B cell (primary cell): Measurements from ENCODE around the gene RABL2B. TPM values are rescaled to one million over a fixed set of nuclear protein-coding genes. Genes with fewer than 3 reads are reported as not detected.

Experiments
- ATAC-seq: fragments of 200-7000 bp; cut with Tn5 transposase; one replicate; pipeline ENCODE4 v1.10.0; 2021; ENCODE audit warnings: low read depth, mild to moderate bottlenecking, moderate number of reproducible peaks, moderate library complexity
- CTCF ChIA-PET: fragments of 350-600 bp; sonication (Branson Sonifier 250); formaldehyde crosslinking; loops from one replicate; lab custom pipeline; 2021; ENCODE audit warnings: antibody characterized with exemption, inconsistent platforms; lab: Charles Lee
- POLR2A ChIA-PET: fragments of 350-600 bp; sonication (Branson Sonifier 250); formaldehyde crosslinking; loops from one replicate; lab custom pipeline; 2021; ENCODE audit warnings: antibody characterized with exemption; lab: Charles Lee
- DNase-seq: peaks from one replicate; pipeline ENCODE4 v3.0.0; 2013
- H2AFZ ChIP-seq: 2 replicates; pipeline ENCODE4 v1.6.1; 2012; ENCODE audit warnings: mild to moderate bottlenecking, low read depth, low read length; ENCODE audit not compliant: insufficient read depth, poor library complexity, severe bottlenecking
- H3K27ac ChIP-seq, 2 donors: 1 replicate in 1 of 2; 2 replicates in 1 of 2; pipeline ENCODE4 v1.5.1; 2012 to 2013; ENCODE audit warnings: low read length in 2 of 2, mild to moderate bottlenecking in 2 of 2, moderate library complexity in 1 of 2
- H3K27me3 ChIP-seq, 4 experiments: fragments of 200-600 bp in 1 of 4; sonication (generic) in 1 of 4; replicated peaks in 1 of 4; 1 replicate in 2 of 4; 2 replicates in 2 of 4; pipeline versions ENCODE4 v1.6.1 to v1.7.0; 2013 to 2016; ENCODE audit warnings: low read length in 3 of 4, mild to moderate bottlenecking in 2 of 4, mixed read lengths in 1 of 4, moderate library complexity in 1 of 4; ENCODE audit not compliant: insufficient read depth in 4 of 4, control insufficient read depth in 3 of 4; ENCODE audit errors: control extremely low read depth in 1 of 4
- H3K36me3 ChIP-seq, 2 experiments: replicated peaks in 1 of 2; 1 replicate in 1 of 2; 2 replicates in 1 of 2; pipeline versions ENCODE4 v1.6.1 to v1.7.1; 2013; ENCODE audit warnings: low read length in 1 of 2; ENCODE audit not compliant: insufficient read depth in 2 of 2, control insufficient read depth in 1 of 2; ENCODE audit errors: control extremely low read depth in 1 of 2, extremely low read depth in 1 of 2
- H3K4me1 ChIP-seq, 2 donors: fragments of 200-600 bp in 1 of 2; sonication (generic) in 1 of 2; 1 replicate in 1 of 2; 2 replicates in 1 of 2; pipeline versions ENCODE4 v1.5.1 to v1.6.1; 2013 to 2017; ENCODE audit warnings: low read length in 2 of 2; ENCODE audit not compliant: control insufficient read depth in 2 of 2, insufficient read depth in 2 of 2
- H3K4me2 ChIP-seq: replicated peaks from 2 replicates; pipeline ENCODE3; 2012; ENCODE audit warnings: mild to moderate bottlenecking, low read depth, low read length; ENCODE audit not compliant: poor library complexity, severe bottlenecking
- H3K4me3 ChIP-seq, 5 experiments: fragments of 200-600 bp in 1 of 5; sonication (generic) in 1 of 5; 1 replicate in 3 of 5; 2 replicates in 2 of 5; pipeline versions ENCODE4 v1.5.1 to v1.7.0; 2011 to 2016; ENCODE audit warnings: low read length in 4 of 5, mild to moderate bottlenecking in 4 of 5, low read depth in 2 of 5, control low read depth in 1 of 5, moderate library complexity in 1 of 5; ENCODE audit not compliant: insufficient read depth in 1 of 5; ENCODE audit errors: control extremely low read depth in 1 of 5, extremely low read depth in 1 of 5
- H3K79me2 ChIP-seq: fragments of 200-600 bp; sonication (generic); one replicate; pipeline ENCODE4 v1.6.0; 2016; ENCODE audit warnings: low read length; ENCODE audit not compliant: control insufficient read depth, insufficient read depth
- H3K9ac ChIP-seq: fragments of 200-600 bp; sonication (generic); 2 replicates; pipeline ENCODE4 v1.6.1; 2017; ENCODE audit warnings: mild to moderate bottlenecking, low read length, moderate library complexity
- H3K9me3 ChIP-seq, 3 donors: one replicate each; pipeline versions ENCODE4 v1.6.1 to v1.7.1; 2013; ENCODE audit warnings: low read length in 2 of 3; ENCODE audit not compliant: control insufficient read depth in 2 of 3, insufficient read depth in 1 of 3; ENCODE audit errors: control extremely low read depth in 1 of 3
- H4K20me1 ChIP-seq: 2 replicates; pipeline ENCODE4 v1.6.0; 2012; ENCODE audit warnings: mild to moderate bottlenecking, low read length; ENCODE audit not compliant: insufficient read depth, control insufficient read depth, poor library complexity, severe bottlenecking
- H3K27ac Mint-ChIP-seq: one replicate; pipeline ENCODE4 v1.8.0; 2021; ENCODE audit warnings: mixed read lengths
- H3K27me3 Mint-ChIP-seq: one replicate; pipeline ENCODE4 v1.8.0; 2021; ENCODE audit warnings: mixed read lengths
- H3K4me1 Mint-ChIP-seq: one replicate; pipeline ENCODE4 v1.8.0; 2021; ENCODE audit warnings: mixed read lengths
- H3K4me3 Mint-ChIP-seq: one replicate; pipeline ENCODE4 v1.8.0; 2021; ENCODE audit warnings: mixed read lengths
- H3K9me3 Mint-ChIP-seq: one replicate; pipeline ENCODE4 v1.8.0; 2022; ENCODE audit warnings: mixed read lengths; ENCODE audit not compliant: insufficient read depth
- EZH2 ChIP-seq: IDR thresholded peaks from 2 replicates; pipeline ENCODE4 v1.6.1; 2012; ENCODE audit warnings: borderline replicate concordance, low read depth, mild to moderate bottlenecking, moderate library complexity, low read length; ENCODE audit not compliant: insufficient read depth, poor library complexity, severe bottlenecking
- WGBS: methylation state at CpG from one replicate; pipeline ENCODE4 v1.1.5; 2013; ENCODE audit warnings: missing lambda C conversion rate; ENCODE audit not compliant: insufficient coverage; 5-methylcytosine and 5-hydroxymethylcytosine counted together
- intact Hi-C: fragments of 100-400 bp; cut with micrococcal nuclease; formaldehyde crosslinking; loops from one replicate; pipeline ENCODE4 v1.10.0; 2022
- polyA plus RNA-seq: library from polyadenylated mRNA; depleted of rRNA; stranded (reverse); fragments of >200 nt; gene quantifications from 2 replicates; pipeline ENCODE4 v1.2.3, GENCODE V29; 2012
- total RNA-seq, 2 donors: library from RNA; stranded (reverse); fragments of 120-200 nt in 1 of 2; gene quantifications; 1 replicate in 1 of 2; 2 replicates in 1 of 2; pipeline versions ENCODE4 v1.2.3 to v1.2.4, GENCODE V29; 2013 to 2022
- TF ChIP-seq, protein P1 (sequence below): fragments of 200-600 bp; IDR thresholded peaks from one replicate; pipeline ENCODE4 v1.8.0; 2022; ENCODE audit warnings: antibody characterized with exemption, mild to moderate bottlenecking

Gene RABL2B
- total and polyA plus RNA-seq, 2 donors (not counting 1 experiment from before 2014, with no cell fraction given) = 93.1 to 99.0 TPM

DNA sequence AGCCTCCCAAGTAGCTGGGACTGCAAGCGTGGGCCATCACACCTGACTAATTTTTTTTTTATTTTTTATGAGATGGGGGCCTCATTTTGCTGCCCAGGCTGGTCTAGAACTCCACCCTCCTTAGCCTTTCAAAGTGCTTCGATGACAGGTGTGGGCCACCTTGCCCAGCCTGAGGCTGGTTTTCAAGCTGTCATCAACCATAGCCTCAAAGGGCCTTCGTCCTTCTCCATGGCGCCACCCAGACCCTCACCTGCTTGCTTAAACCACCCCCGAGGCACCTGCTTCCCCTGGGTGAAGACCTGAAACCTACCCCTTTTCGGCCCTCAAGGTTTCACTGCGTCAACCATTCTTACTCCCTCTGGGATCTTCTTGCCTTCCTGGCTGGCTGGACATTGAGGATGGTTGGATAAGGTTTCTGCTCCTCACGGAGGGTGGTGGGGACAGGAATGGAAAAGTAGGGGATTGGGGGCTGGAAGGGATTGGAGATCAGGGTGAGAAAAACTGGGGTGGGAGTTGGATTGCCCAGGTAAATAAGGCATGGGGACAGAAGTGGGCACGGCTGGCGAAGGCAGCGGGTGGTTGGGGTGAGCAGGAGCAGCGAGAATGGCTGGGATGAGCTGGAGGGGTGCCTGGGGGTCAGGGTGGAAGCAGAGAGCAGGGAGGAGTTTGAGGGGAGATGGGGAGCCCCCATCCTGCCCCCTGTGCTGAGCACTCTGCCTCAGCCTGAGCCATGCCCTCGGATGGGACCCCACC, 48.3 kb downstream of the RABL2B start:
- POLR2A ChIA-PET = no interaction called here
- no peaks in the 10 kb centered on the region for H3K9me3 Mint-ChIP-seq
- Histone ChIP-seq H3K4me2 (no peak overlapping the region), H2AFZ (no peak overlapping the region), H4K20me1 (no peaks in the 10 kb centered on the region), H3K9ac (no peak overlapping the region), H3K27ac (no peak overlapping the region), H3K4me1 (no peaks in the 10 kb centered on the region), H3K36me3 (no peaks in the 10 kb centered on the region), H3K27me3 (no peaks in the 10 kb centered on the region), H3K9me3 (no peaks in the 10 kb centered on the region), H3K4me3 (no peak overlapping the region), H3K79me2 (no peaks in the 10 kb centered on the region)
- TF ChIP-seq, protein P1, sequence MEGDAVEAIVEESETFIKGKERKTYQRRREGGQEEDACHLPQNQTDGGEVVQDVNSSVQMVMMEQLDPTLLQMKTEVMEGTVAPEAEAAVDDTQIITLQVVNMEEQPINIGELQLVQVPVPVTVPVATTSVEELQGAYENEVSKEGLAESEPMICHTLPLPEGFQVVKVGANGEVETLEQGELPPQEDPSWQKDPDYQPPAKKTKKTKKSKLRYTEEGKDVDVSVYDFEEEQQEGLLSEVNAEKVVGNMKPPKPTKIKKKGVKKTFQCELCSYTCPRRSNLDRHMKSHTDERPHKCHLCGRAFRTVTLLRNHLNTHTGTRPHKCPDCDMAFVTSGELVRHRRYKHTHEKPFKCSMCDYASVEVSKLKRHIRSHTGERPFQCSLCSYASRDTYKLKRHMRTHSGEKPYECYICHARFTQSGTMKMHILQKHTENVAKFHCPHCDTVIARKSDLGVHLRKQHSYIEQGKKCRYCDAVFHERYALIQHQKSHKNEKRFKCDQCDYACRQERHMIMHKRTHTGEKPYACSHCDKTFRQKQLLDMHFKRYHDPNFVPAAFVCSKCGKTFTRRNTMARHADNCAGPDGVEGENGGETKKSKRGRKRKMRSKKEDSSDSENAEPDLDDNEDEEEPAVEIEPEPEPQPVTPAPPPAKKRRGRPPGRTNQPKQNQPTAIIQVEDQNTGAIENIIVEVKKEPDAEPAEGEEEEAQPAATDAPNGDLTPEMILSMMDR = no peak
- no peak for TF ChIP-seq EZH2
- intact Hi-C loops = no loop called here
- no peak overlapping the region for H3K27ac Mint-ChIP-seq
- peaks cover 22% of the 10 kb centered on the region for H3K27me3 Mint-ChIP-seq
- 93% methylated on average over 9 of the region's 13 CpGs for WGBS
- H3K4me3 Mint-ChIP-seq = no peak overlapping the region
- no peak for ATAC-seq
- DNase-seq = no peak
- CTCF ChIA-PET = interaction anchor here (0.7 kb wide), 1 partner anchor 67 kb away, joined by 3 read pairs; no protein-coding TSS in a partner anchor
- H3K4me1 Mint-ChIP-seq = peaks cover 2% of the 10 kb centered on the region

DNA sequence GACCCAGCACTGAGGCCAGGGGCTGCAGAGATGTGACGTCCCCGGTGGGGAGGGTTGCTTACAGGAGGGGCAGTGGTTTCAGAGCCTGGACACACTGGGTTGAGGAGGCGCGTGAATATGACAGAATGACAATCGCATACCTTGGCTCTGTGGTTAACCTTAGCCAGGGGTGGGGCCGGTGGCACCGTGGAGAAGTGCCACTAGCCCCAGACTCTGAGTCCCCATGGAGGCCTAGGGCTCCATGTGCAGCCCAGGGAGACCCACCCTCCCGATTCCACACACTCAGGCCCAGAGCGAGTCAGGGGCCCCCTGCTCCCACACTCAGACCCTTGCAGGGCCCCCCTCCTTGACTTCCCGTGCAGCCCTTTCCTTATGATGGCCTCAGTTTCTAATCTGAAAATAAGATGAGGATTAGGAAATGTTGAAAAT, 49.1 kb downstream of the RABL2B start:
- no peak for TF ChIP-seq EZH2
- TF ChIP-seq, protein P1 = no peak
- Histone ChIP-seq H3K79me2 (no peaks in the 10 kb centered on the region), H3K9ac (no peak overlapping the region), H3K27ac (no peak overlapping the region), H3K4me2 (no peak overlapping the region), H4K20me1 (no peaks in the 10 kb centered on the region), H3K4me3 (no peak overlapping the region), H2AFZ (no peak overlapping the region), H3K9me3 (no peaks in the 10 kb centered on the region), H3K27me3 (no peaks in the 10 kb centered on the region), H3K36me3 (no peaks in the 10 kb centered on the region), H3K4me1 (no peaks in the 10 kb centered on the region)
- Mint-ChIP-seq H3K4me1 (peaks cover 7% of the 10 kb centered on the region), H3K4me3 (no peak overlapping the region), H3K27me3 (peaks cover 22% of the 10 kb centered on the region), H3K27ac (no peak overlapping the region), H3K9me3 (no peaks in the 10 kb centered on the region)
- no peak for ATAC-seq
- whole genome bisulfite sequencing = 83% methylated on average over 7 of the region's 10 CpGs
- DNase-seq = no peak
- POLR2A ChIA-PET = no interaction called here
- CTCF ChIA-PET = no interaction called here
- intact Hi-C loops = no loop called here
